ENCODE data around the gene RHBDD1.

RHBDD1 gene

DNA sequence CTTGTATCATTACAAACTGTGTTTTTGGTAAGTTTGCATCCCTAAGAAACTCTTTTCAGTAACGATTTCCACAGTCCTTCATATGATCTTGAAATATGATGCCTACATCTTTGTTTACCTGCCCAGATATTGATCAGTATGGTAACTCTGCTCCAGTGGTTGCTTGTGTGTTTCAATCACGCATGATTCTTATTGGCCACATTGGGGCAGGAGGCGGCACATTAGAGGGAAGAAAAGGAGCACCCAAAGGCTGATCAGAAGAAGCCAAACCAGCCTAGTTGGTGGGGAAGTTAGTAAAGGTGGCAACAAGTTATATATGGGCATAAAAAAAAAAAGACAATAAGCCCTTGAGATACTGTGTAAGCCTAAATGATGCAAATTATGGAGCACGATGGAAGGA, 158.9 kb downstream of the RHBDD1 start:
- DNase-seq = no peak

DNA sequence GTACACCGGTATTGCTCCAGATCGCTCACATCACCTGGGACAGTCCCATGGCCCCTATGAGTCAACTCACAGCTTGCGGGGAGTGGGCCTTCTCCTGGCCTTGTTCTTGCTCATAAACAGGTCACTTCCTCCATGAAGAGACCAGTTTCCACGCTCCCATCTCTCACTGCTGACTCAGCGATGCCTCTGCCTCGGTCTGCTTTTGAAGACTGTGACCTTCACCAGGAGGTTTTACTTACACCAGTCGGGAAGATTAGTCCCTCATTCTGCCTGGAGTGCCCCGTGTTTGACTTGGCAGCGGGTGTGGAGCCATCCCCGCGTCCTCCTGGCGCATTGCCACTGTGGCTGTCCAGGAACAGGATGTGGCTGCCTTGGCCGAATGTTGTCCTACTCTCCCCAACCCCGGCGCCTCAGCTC, 159.8 kb downstream of the RHBDD1 start:
- DNase-seq = no peak

DNA sequence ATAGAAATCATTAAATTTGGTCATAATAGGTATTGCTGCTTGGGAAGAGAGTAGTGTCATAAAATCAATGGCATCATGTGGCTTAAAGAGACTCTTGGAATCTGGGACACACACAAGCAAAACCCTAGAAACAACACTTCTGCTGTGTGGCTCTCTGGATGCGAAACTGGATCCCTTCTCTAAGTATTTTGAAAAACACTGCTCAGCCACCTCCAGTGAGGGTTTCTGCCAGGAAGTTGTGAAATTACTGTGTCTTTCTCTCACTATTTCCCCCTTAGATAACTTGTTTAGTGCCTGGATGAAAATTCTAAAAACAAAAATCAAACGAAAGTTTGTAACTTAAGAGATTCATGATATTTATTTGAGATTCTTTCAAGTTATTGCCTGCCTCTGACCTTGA, 163.8 kb downstream of the RHBDD1 start:
- no peak for DNase-seq

GRCh38 chr2:227000123-227000522, 164.3 kb downstream of the RHBDD1 start:
- DNase-seq = no peak

GRCh38 chr2:227004482-227004881, 168.6 kb downstream of the RHBDD1 start:
- DNase-seq = no peak

DNA sequence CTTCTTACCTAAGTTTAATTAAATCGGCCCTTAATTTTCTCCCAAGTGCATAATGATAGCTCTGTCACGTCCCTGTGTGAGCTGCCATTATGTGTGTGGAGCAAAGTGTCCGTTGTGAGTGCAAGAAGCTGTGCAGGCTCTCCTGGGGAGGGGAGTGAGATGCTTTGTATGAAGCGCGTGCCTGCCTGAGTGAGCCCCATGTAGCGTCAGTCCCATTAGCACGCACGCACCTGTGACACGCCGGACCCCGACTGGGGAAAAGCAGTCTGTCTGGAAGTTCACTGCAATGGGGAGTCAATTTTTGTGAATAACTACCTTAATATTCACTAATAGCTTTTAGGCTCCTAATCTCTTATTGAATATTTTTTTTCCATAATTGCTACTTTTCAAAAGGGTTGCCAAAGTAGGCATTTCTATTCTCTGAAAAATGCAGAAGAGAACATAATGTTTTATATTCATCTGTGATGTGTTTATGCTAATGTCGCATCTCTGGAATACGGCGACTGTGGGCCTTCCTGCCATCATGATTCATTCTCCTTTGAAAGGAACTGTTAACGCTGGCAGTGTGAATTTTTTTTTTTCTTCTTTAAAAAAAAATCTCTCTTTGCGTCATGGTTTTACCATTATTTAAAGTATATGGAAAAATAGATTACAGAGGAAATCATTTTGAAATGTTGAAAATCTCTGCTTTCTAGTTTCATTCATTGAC, 170.5 kb downstream of the RHBDD1 start:
- DNase-seq = no peak

DNA sequence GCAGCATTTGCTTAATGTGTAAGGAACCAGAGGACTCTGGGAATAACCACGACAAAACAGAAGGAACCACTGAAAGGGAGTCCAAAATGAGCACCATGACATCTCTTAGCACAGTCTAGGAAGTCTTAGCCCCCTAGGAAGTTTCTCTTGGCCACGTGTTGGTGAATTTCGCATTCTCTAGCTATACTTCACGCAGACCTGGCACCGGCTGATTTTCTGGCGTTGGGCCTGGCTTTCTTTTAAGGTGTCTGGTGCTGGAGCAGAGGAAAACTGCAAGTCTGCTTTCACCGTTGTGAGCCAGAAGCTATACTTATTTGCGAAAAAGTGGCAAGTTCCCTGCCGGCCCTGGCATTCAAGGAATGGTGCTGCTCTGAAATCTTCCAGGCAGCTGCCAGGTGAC, 171.3 kb downstream of the RHBDD1 start:
- DNase-seq = no peak

DNA sequence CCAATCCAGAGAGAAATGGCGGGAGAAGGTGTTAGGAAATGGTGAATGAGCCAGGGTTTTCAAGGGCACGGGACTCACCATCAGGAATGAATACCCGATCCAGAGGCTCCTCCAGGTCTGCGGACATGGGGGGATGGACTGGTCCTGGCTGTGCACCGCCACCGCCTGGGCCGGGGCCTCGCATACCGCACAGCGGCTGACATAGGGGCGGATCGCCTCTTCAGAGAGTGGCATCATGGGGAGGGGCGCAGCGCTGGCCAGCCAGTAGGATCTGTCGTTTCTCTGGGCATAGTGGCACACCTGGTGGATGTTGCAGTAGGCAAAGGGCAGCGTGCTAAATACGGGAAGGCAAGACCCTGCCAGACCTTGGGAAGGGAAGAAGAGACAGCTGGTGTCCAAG, 172.1 kb downstream of the RHBDD1 start:
- DNase-seq = no peak

GRCh38 chr2:227010433-227010832, 174.6 kb downstream of the RHBDD1 start:
- no peak for DNase-seq

- DNase-seq = no peak
Measured at GRCh38 chr2:227013330-227013729, 177.5 kb downstream of the RHBDD1 start.

GRCh38 chr2:227013881-227014280, 178.0 kb downstream of the RHBDD1 start:
- no peak for DNase-seq

DNA sequence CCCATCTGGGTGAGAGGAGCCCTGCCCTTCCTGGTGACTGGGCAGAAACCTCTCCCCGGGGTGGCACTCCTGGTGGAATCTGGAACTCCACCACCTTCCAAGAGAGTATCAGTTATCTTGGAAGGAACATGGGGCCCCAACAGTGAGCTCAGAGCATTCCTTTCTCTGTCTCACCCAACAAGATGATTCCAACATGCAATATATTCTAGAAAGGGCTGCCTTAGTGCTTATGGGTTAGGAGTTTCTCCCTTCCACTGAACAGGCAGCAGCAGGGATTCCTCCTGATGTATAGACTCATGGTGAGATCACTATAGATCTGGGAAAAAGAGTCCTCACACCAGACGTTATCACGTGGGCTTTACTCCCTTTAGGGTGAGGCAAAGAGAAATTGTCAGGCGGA, 181.0 kb downstream of the RHBDD1 start:
- no peak for DNase-seq

GRCh38 chr2:227020416-227020815, 184.6 kb downstream of the RHBDD1 start:
- no peak for DNase-seq

DNA sequence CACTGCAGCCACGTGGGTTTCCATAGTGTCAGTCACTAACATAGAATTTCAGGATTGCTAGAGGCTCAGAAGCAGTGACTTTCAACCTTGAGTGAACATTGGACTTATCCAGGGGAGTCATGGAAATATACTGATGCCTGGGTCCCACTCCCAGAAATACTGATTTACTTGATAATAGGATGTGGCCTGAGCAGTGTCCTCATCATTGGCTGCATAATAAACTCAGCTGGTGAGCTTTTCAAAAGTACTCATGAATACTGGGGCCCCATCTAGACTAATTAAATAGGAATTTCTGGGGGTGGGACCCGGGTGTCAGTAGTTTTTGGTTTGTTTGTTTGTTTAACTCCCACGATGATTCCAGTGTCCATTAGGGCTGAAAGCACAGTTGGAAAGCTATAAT, 186.8 kb downstream of the RHBDD1 start:
- no peak for DNase-seq

DNA sequence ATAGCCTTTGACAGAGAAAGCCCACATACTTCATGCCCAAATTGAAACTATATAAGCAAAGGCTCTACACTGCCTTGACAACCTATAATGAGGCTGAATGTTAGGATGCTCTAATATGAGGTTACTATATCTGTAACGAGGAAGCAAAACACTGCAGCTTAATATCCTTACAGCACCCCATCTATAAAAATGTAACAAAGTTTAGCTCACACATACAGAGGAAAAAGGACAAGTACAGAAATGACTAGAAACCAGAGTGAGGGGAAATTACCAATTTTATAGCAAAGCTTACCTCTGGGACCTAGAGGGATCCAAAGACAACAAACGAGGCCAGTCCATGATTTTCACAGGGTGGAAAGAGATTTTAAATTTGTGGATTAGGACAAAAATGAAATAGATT, 189.7 kb downstream of the RHBDD1 start:
- DNase-seq = no peak

- DNase-seq = no peak
Measured at GRCh38 chr2:227029426-227030105, 193.7 kb downstream of the RHBDD1 start.

DNA sequence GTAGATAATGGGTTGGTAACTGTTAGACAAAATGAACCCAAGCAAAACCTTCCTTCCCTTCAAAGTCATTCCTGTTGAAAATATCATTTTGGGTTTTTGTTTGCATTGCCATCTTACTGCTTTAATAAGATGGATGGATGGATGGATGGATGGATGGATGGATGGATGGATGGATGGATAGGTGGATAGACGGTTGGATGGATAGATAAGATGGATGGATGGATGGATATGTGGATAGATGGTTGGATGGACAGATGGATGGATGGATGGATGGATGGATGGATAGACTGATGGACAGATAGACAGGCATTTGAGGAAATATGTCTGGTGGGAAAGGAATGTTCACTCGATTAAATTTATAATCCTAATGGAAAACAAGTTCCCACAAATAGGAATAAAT, 194.9 kb downstream of the RHBDD1 start:
- no peak for DNase-seq

GRCh38 chr2:227031379-227031778, 195.5 kb downstream of the RHBDD1 start:
- no peak for DNase-seq

DNA sequence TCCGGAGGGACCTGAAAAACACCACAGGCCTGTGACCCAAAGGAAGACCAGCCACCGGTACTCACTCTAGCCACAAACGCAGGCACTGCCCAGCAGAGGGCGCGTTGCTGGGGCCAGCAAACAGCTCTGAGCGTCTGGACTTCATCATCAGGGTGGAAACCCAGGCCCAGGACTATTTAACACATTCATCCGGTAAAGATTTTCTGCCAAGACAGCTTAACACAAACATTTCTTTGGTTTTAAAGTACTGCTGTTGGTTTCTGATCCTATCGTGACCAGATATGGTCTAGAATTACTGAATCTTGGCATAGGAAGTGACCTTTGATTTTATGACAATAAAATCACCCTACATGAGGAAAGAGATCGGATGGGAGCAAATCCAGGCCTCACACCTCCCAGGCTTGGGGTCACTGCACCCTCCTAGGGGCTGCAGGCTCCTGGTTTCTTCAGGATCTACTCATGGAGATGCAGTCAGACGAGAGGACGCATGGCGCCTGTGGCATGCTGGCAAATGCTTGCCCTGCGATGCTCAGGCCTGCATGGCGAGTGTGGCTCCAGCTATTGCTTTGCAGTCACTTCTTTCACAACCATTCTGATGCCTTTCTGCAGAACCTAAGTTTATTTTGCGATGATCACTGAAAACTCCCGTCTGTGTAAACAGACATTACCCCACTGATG, 197.8 kb downstream of the RHBDD1 start:
- peak in 1 of 2 donors; percentile 5 for DNase-seq

DNA sequence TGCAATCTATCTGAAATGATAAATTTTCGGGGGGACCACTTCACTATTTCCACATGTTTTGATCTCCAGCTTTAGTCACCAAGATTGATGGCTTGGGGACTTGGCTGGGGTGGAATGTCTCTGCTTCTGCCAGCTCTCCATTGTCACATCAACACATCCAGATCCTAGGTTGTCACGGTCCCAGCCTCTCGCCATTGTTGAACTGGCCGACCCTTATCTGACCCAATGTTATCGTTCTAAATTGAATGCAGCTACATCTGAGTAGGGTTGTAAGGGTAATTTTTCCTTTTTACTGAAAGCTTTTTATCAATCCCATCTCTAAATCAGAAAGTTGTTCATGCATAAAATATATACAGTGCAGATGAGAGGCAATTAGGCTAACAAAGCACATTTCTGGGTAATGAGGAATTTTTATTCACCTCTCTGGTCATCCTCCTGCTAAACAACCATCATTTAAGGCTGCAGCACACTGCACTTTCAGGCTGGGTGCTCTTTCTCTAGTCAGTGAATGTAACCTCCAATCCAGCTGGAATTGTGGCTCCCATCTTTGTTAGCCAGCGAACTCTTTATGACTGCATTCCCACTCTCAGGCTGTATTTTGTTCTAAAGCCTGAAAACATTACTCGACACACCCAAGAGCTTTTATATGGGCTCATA, 200.0 kb downstream of the RHBDD1 start:
- no peak for DNase-seq

DNA sequence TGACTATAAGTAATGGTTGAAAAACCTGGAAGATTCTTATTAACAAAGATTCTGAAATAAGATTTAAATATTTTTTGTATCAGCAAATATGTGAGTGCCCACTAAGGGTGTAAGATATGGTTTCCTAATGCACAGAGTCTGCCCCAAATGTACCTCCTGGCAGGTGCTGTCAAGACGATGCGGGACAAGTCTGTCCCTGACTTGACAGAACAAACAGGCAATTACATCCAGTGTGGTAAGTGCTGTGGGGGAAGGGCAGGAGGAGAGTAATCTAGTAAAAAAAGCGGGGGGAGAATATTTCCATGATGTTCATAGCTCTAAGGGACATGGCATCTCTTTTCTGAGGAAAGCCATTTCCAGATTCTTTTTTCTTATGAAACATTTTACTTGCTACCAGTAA, 200.7 kb downstream of the RHBDD1 start:
- DNase-seq = no peak

DNA sequence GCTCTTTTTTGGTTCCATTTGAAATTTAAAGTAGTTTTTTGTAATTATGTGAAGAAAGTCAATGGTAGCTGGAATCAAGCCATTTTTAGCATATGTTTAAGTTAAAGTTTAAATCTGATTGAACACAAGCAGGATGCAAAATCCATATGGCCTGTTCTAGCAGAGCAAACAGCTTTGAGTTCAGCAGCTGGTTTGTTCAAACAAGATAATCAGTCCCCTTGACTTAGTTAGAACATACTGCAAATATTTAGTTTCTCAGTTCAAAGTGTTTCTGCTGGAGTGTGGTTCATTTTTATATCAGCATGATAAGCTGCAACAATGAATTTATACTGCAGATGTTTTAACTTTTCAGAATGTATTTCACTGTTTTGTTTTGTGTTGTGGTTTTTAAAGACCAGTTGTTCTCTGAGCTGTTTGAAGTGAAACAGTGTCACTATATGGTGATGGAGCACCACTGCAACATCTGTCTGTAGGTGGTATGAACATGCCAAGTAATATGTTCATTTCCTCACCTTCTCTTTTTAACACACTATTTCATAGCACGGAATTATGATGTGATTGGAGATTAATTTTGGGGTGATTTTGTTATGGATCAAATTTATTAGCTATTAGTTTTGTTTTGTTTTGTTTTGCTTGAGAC, 202.8 kb downstream of the RHBDD1 start:
- DNase-seq = no peak

GRCh38 chr2:227043981-227044380, 208.1 kb downstream of the RHBDD1 start:
- no peak for DNase-seq
